HEK293 (cell line): ENCODE results near the gene DMAC2.

ENCODE experiments used
- CTCF ChIP-seq: fragments of 450-650 bp; formaldehyde crosslinking; IDR thresholded peaks from 2 replicates; pipeline ENCODE4 v1.5.1; 2016; ENCODE audit warnings: missing biosample characterization, missing genetic modification characterization
- HOXA7 ChIP-seq: sonication (generic); formaldehyde crosslinking; IDR thresholded peaks from 2 replicates; pipeline ENCODE4 v1.8.1; 2022; ENCODE audit warnings: missing genetic modification reagents, borderline replicate concordance
- KLF16 ChIP-seq: fragments of 450-650 bp; formaldehyde crosslinking; IDR thresholded peaks from 2 replicates; pipeline ENCODE4 v1.5.1; 2017; ENCODE audit warnings: missing biosample characterization, missing genetic modification characterization
- PBX3 ChIP-seq: sonication (generic); formaldehyde crosslinking; IDR thresholded peaks from 2 replicates; pipeline ENCODE4 v1.8.1; 2022; ENCODE audit warnings: mild to moderate bottlenecking, moderate library complexity, missing genetic modification reagents
- RBAK ChIP-seq: fragments of 450-650 bp; formaldehyde crosslinking; IDR thresholded peaks from 2 replicates; pipeline ENCODE4 v1.5.1; 2016; ENCODE audit warnings: missing biosample characterization, missing genetic modification characterization
- YY1 ChIP-seq: fragments of 450-650 bp; formaldehyde crosslinking; IDR thresholded peaks from 2 replicates; pipeline ENCODE4 v1.5.1; 2018; ENCODE audit warnings: missing biosample characterization, missing genetic modification characterization
- ZNF121 ChIP-seq: fragments of 450-650 bp; formaldehyde crosslinking; IDR thresholded peaks from 2 replicates; pipeline ENCODE4 v1.5.1; 2016; ENCODE audit warnings: missing biosample characterization, missing genetic modification characterization
- ZNF513 ChIP-seq: fragments of 450-650 bp; IDR thresholded peaks from 2 replicates; pipeline ENCODE4 v1.5.1; 2018; ENCODE audit warnings: missing biosample characterization, missing genetic modification characterization

- TF ChIP-seq CTCF (tag by site-specific recombination), result no peak
- no peak for TF ChIP-seq RBAK (tag by site-specific recombination)
- TF ChIP-seq HOXA7 (CRISPR knock-in tag), result no peak
- no peak for TF ChIP-seq YY1
- no peak for TF ChIP-seq KLF16
- TF ChIP-seq ZNF121 (tag by site-specific recombination), result no peak
- TF ChIP-seq PBX3 (CRISPR knock-in tag), result no peak
- no peak for TF ChIP-seq ZNF513 (tag by site-specific recombination)
These were observed 39.4 kb upstream of the DMAC2 start for GRCh38 chr19:41478875-41479756.
